Measurements from ENCODE around the gene SH3GL1. TPM values are rescaled to one million over a fixed set of nuclear protein-coding genes. Genes with fewer than 3 reads are reported as not detected.

Gene SH3GL1
- polyA plus RNA-seq, 1 of the 3 experiments (the other 2 are of a cell fraction): 82.8 TPM

DNA sequence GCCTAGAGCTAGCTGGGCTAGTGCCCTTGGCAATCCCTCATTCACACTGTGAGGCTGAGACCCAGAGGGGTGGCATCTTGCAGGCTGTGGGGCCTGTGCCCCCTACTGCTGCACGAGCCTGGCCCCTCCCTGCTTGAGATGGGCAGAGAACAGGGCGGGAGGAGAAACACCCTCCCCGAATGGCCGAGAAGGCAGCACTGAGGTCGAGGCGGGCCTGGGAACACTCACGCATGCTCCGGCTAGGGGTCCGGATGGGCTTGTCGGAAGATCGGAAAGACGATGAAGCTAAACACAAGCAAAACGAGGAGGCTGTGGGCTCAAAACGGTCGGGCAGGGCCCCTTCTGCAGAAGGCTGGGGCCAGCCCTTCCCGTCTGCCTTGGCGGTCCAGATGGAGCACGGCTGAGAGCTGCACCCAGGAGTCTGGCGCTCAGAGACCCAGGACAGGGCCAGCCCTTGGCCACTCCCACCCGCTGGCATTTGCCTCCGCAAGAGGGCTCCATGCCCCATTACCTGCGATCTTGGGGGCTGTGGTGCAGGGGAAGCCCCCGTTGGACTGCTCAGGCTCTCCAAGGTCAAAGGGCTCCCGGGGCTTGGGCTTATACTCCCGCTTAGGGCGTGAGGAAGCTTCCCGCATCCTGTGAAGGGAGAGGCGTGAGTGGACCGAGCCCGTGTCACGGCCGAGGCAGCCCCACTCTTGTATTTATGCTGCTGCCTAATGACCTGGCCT lies 38.1 kb downstream of the SH3GL1 start:
- H3K36me3 ChIP-seq (replicated peaks in 1 of 2; ENCODE audit: control insufficient read depth in 1 of 2, insufficient read depth in 2 of 2, low read length in 1 of 2): peaks cover 0 to 61% of the 10 kb centered on the region in 2 experiments
- H3F3A ChIP-seq (replicated peaks; ENCODE audit: insufficient read depth): peaks cover 3% of the 10 kb centered on the region
- no peaks in the 10 kb centered on the region for H4K20me1 ChIP-seq (ENCODE audit: insufficient read depth)
- H3K27ac ChIP-seq (ENCODE audit: low read depth in 2 of 2, low read length in 1 of 2): no peak overlapping the region; a peak in 1 of 4 replicates
- H3K79me2 ChIP-seq (ENCODE audit: insufficient read depth): peaks cover under 1% of the 10 kb centered on the region; the same call in 1 of the 2 replicates
- 96% methylated on average over 27 of the region's 32 CpGs for WGBS (ENCODE audit: low lambda C conversion rate)
- no peaks in the 10 kb centered on the region for H3K27me3 ChIP-seq (ENCODE audit: insufficient read depth)
- H3K9ac ChIP-seq: no peak overlapping the region
- no peak overlapping the region for H3K4me2 ChIP-seq
- no peaks in the 10 kb centered on the region for H3K4me1 ChIP-seq (ENCODE audit: control insufficient read depth in 1 of 2, insufficient read depth in 2 of 2, low read depth in 1 of 2, low read length in 1 of 2)
- H3K9me3 ChIP-seq: no peaks in the 10 kb centered on the region
- CTCF ChIA-PET: interaction anchor here (0.6 to 8.5 kb wide), 9 partner anchors 9 to 95 kb away, joined by 3 to 84 read pairs (median 5); partner anchors contain the start of gene MPND
- no peak overlapping the region for H2AFZ ChIP-seq (ENCODE audit: low read depth)
- POLR2A ChIA-PET: interaction anchor here (1.6 kb wide), 1 partner anchor 10 kb away, joined by 5 read pairs; no protein-coding TSS in a partner anchor
- no peak for DNase-seq
- no peaks in the 10 kb centered on the region for H3K9me2 ChIP-seq
- no peak for TF ChIP-seq REST (IDR thresholded peaks at IDR 0.05; ENCODE audit: low read depth, low read length)
- TF ChIP-seq YY1 (IDR thresholded peaks at IDR 0.05; ENCODE audit: low read depth): no peak
- TF ChIP-seq EZH2phosphoT487 (IDR thresholded peaks at IDR 0.05; ENCODE audit: borderline replicate concordance, low read depth): no peak
- no peak for TF ChIP-seq CHD2 (IDR thresholded peaks at IDR 0.05; ENCODE audit: low read length, partially characterized antibody)
- no peak for TF ChIP-seq FOXJ3 (CRISPR knock-in tag; IDR thresholded peaks at IDR 0.05)
- TF ChIP-seq TCF12 (IDR thresholded peaks at IDR 0.05): no peak
- no peak for TF ChIP-seq MAX (IDR thresholded peaks at IDR 0.05; ENCODE audit: low read depth)
- no peak for TF ChIP-seq RFX5 (IDR thresholded peaks at IDR 0.05; ENCODE audit: low read length)
- no peak for TF ChIP-seq USF2 (IDR thresholded peaks at IDR 0.05; ENCODE audit: borderline replicate concordance, low read depth, low read length)
- TF ChIP-seq, protein P1, sequence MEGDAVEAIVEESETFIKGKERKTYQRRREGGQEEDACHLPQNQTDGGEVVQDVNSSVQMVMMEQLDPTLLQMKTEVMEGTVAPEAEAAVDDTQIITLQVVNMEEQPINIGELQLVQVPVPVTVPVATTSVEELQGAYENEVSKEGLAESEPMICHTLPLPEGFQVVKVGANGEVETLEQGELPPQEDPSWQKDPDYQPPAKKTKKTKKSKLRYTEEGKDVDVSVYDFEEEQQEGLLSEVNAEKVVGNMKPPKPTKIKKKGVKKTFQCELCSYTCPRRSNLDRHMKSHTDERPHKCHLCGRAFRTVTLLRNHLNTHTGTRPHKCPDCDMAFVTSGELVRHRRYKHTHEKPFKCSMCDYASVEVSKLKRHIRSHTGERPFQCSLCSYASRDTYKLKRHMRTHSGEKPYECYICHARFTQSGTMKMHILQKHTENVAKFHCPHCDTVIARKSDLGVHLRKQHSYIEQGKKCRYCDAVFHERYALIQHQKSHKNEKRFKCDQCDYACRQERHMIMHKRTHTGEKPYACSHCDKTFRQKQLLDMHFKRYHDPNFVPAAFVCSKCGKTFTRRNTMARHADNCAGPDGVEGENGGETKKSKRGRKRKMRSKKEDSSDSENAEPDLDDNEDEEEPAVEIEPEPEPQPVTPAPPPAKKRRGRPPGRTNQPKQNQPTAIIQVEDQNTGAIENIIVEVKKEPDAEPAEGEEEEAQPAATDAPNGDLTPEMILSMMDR (IDR thresholded peaks at IDR 0.05): no peak
- no peak for TF ChIP-seq TAF1 (IDR thresholded peaks at IDR 0.05; ENCODE audit: borderline replicate concordance, low read depth, low read length)
- no peak for TF ChIP-seq IRF3 (IDR thresholded peaks at IDR 0.05; ENCODE audit: low read depth, low read length)
- no peak for TF ChIP-seq MXI1 (IDR thresholded peaks at IDR 0.05; ENCODE audit: low read depth, low read length)
- TF ChIP-seq, protein P2, sequence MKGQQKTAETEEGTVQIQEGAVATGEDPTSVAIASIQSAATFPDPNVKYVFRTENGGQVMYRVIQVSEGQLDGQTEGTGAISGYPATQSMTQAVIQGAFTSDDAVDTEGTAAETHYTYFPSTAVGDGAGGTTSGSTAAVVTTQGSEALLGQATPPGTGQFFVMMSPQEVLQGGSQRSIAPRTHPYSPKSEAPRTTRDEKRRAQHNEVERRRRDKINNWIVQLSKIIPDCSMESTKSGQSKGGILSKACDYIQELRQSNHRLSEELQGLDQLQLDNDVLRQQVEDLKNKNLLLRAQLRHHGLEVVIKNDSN (IDR thresholded peaks at IDR 0.05; ENCODE audit: borderline replicate concordance, low read depth): no peak
- TF ChIP-seq EP300 (IDR thresholded peaks at IDR 0.05; ENCODE audit: borderline replicate concordance in 1 of 2, low read depth in 1 of 2, low read length in 1 of 2): no peak
- no peak for TF ChIP-seq RXRA (IDR thresholded peaks at IDR 0.05; ENCODE audit: borderline replicate concordance, low read depth)
- no peak for TF ChIP-seq ELF1 (IDR thresholded peaks at IDR 0.05)
- TF ChIP-seq NRF1 (IDR thresholded peaks at IDR 0.05; ENCODE audit: low read depth, low read length): no peak
- no peak overlapping the region for H3K4me3 ChIP-seq (ENCODE audit: low read depth in 2 of 2, low read length in 1 of 2)
